Spleen (tissue), 11 donors: ENCODE measurements around the gene MDFI. TPM values are rescaled to one million over a fixed set of nuclear protein-coding genes. Genes with fewer than 3 reads are reported as not detected.

Source experiments
- DNase-seq: peaks from one replicate; pipeline ENCODE4 v3.0.0-alpha.2; 2020
- H3K27ac ChIP-seq, 8 donors: fragments of 200-600 bp; sonication (generic) in 7 of 8; 1 replicate in 4 of 8; 2 replicates in 4 of 8; pipeline versions ENCODE4 v1.5.0 to v1.8.0; 2016 to 2021; ENCODE audit warnings: inconsistent platforms in 4 of 8, mild to moderate bottlenecking in 4 of 8, moderate library complexity in 1 of 8
- H3K27me3 ChIP-seq, 7 donors: fragments of 200-600 bp; sonication (generic) in 6 of 7; replicated peaks in 1 of 7; 1 replicate in 4 of 7; 2 replicates in 3 of 7; pipeline versions ENCODE4 v1.5.0 to v1.8.0; 2016 to 2021; ENCODE audit warnings: inconsistent platforms in 3 of 7, mild to moderate bottlenecking in 1 of 7
- H3K36me3 ChIP-seq, 6 donors: fragments of 200-600 bp; sonication (generic) in 5 of 6; 1 replicate in 4 of 6; 2 replicates in 2 of 6; pipeline versions ENCODE4 v1.5.0 to v1.8.0; 2016 to 2021; ENCODE audit warnings: inconsistent platforms in 2 of 6
- H3K4me1 ChIP-seq, 6 donors: fragments of 200-600 bp; sonication (generic) in 5 of 6; 1 replicate in 3 of 6; 2 replicates in 3 of 6; pipeline versions ENCODE4 v1.5.0 to v1.8.0; 2016 to 2021; ENCODE audit warnings: inconsistent platforms in 3 of 6
- H3K4me3 ChIP-seq, 8 donors: fragments of 200-600 bp; sonication (generic) in 7 of 8; 1 replicate in 4 of 8; 2 replicates in 4 of 8; pipeline versions ENCODE4 v1.5.0 to v1.8.0; 2016 to 2021; ENCODE audit warnings: inconsistent platforms in 4 of 8, mild to moderate bottlenecking in 4 of 8, moderate library complexity in 2 of 8
- H3K9me3 ChIP-seq, 8 donors: fragments of 200-600 bp; sonication (generic) in 7 of 8; 1 replicate in 4 of 8; 2 replicates in 4 of 8; pipeline versions ENCODE4 v1.5.0 to v1.8.0; 2016 to 2021; ENCODE audit warnings: inconsistent platforms in 4 of 8
- CTCF ChIP-seq, 11 experiments: fragments of 200-600 bp in 7 of 11; fragments of 450-650 bp in 4 of 11; sonication (generic) in 4 of 11; IDR thresholded peaks in 8 of 11; conservative IDR thresholded peaks in 3 of 11; 1 replicate in 7 of 11; 2 replicates in 4 of 11; pipeline versions ENCODE4 v1.4.0 to v1.8.0; 2016 to 2021; ENCODE audit warnings: antibody characterized with exemption in 11 of 11, inconsistent platforms in 4 of 11, mild to moderate bottlenecking in 1 of 11
- POLR2A ChIP-seq, 3 donors: fragments of 450-650 bp; IDR thresholded peaks; one replicate each; pipeline ENCODE4 v1.5.1; 2017; ENCODE audit warnings: antibody characterized with exemption in 3 of 3, mild to moderate bottlenecking in 1 of 3
- POLR2AphosphoS5 ChIP-seq, 3 donors: sonication (generic); formaldehyde crosslinking; IDR thresholded peaks; one replicate each; pipeline ENCODE4 v1.5.1; 2017; ENCODE audit warnings: antibody characterized with exemption in 3 of 3
- WGBS, 5 donors: extraction: QIAGEN DNeasy Blood & Tissue Kit in 3 of 5; methylation state at CpG; one replicate each; pipeline versions ENCODE4 v1.1.5 to v1.1.7; 2013 to 2018; 5-methylcytosine and 5-hydroxymethylcytosine counted together
- intact Hi-C: fragments of 100-400 bp; cut with DNase I; formaldehyde crosslinking; loops from one replicate; pipeline ENCODE4 v1.15.0; 2023; ENCODE audit warnings: low total_unique reads
- polyA plus RNA-seq, 3 donors: library from polyadenylated mRNA; stranded (reverse); fragments of 200-250 nt; gene quantifications; one replicate each; pipeline ENCODE4 v1.2.1, GENCODE V29; 2013
- total RNA-seq, 7 donors: library from RNA; depleted of rRNA in 3 of 7; stranded (reverse); fragments of >200 nt in 3 of 7; fragmentation: NEBNext Ultra II Directional in 4 of 7; extraction: Animal tissue kit (Norgen Biotek cat#: 25700) in 4 of 7; gene quantifications; one replicate each; pipeline versions ENCODE4 v1.1.0 to v1.2.1, GENCODE V29; 2016 to 2021
- donor health status: healthy with polysubstance abuse.
- donor health status: DM: no; HTN: no; CAD: no; lungs with moderate emphysema.
- donor health status: DM: no; HTN: no; CAD: no.
- donor health status: Bipolar disorder and iron deficiency.
- donor health status: healthy.
- donor health status: DM: no; HTN: no; CAD: no.
- donor health status: DM: yes; HTN: yes; CAD: no.

MDFI gene
- total and polyA plus RNA-seq, 10 donors = 0.28 to 0.82 (median 0.47) TPM; not detected in 5

DNA sequence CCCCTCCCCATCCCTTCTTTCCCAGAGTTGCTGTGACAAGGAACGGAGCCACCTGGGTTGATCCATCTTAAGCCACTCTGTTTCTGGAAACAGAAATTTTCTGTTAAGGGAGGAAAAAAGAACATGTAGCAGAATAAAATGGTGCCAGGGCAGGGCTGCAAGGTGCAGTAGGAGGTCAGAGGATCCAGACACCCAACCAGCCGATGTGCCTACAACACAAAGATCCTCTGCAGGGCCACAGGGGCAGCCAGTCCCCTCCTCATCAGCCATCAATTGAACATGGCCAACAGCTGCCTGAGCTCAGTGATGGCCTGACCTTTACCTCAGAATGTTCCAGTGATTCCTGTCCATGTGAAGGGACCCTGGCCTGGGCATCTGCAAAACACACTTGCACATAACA, 11.9 kb downstream of the MDFI start:
- Histone ChIP-seq H3K36me3 (no peaks in the 10 kb centered on the region), H3K27ac (no peak overlapping the region), H3K4me1 (no peaks in the 10 kb centered on the region), H3K27me3 (peaks cover 0 to 52% (median 0%) of the 10 kb centered on the region in 7 donors), H3K9me3 (no peaks in the 10 kb centered on the region), H3K4me3 (no peak overlapping the region)
- DNase-seq = no peak
- no peak for TF ChIP-seq CTCF (IDR thresholded peaks at IDR 0.05 in 8 of 11, conservative IDR thresholded peaks at IDR 0.05 in 3 of 11)
- TF ChIP-seq POLR2A (IDR thresholded peaks at IDR 0.05) = no peak
- TF ChIP-seq POLR2AphosphoS5 (IDR thresholded peaks at IDR 0.05) = no peak
- intact Hi-C loops = no loop called here
- 93 to 100% (median 97%) methylated on average over 2 of the region's 2 CpGs for WGBS, 5 donors

DNA sequence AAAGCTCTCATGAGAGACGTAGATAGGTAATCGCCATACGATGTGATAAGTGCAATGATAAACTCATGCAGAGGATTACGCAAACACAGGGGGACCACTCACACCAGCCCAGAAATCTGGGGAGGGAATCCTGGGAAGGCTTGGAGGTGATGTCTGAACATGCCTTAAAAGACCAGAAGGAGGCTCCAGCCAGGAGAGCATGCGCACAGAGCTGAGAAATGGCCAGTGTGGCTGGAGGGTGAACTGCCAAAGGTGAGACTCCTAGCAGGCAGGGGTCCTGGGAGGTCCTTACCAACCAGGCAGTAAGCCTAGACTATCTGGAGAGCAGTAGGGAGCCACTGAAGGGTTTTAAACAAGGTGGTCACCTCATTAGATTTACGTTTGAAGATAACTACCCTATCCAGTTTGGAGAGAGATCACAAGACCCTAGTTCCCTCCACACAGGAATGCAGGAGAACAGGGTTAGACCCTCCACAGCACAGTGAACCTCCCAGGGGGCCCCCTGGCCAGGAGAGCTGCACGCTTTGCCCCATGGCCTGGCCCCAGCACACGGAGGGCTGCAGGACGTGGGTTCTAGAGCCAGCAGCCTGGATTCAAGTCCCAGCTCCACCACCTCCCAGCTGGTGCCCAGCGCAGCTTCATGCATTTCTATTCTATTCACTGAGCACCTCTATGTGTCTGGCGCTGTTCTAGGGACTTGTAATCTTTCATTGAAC, 13.1 kb downstream of the MDFI start:
- no peak for DNase-seq
- Histone ChIP-seq H3K9me3 (no peaks in the 10 kb centered on the region), H3K36me3 (no peaks in the 10 kb centered on the region), H3K27ac (no peak overlapping the region), H3K27me3 (peaks cover 0 to 45% (median 0%) of the 10 kb centered on the region in 7 donors), H3K4me1 (no peaks in the 10 kb centered on the region), H3K4me3 (no peak overlapping the region)
- TF ChIP-seq CTCF (IDR thresholded peaks at IDR 0.05 in 8 of 11, conservative IDR thresholded peaks at IDR 0.05 in 3 of 11) (no peak), POLR2A (IDR thresholded peaks at IDR 0.05) (no peak), POLR2AphosphoS5 (IDR thresholded peaks at IDR 0.05) (no peak)
- intact Hi-C loops = no loop called here
- 78 to 90% (median 82%) methylated on average over 11 of the region's 11 CpGs for WGBS, 5 donors

DNA sequence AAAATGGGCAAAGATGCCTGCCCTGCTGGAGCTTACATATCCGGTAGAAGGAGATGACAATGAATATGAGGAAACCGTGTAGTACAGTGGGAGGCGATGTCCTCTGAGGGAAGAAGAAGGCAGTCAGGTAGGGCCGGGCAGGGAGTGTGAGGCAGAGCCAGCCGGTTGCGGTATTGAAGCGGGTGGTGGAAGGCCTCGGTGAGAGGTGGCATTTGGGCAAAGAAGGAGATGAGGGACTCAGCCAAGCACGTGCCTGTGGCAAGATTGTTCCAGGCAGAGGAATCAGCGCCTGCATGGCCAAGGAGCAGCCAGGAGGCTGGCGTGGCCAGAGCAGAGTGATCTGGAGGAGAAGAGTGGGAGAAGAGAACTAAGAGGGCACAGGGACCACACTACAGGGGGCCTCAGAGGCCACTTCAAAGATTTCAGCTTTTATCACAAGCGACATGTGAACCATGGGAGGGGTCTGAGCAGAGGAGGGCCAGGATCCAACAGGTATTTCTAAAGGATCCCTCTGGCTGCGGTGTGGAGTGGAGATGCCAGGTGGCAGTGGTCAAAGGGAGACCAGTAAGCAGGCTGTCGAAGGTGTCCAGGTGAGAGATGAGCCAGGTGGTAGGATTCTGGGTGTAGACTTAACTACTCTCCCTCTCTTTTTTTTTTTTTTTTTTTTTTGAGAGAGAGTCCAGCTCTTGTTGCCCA, 13.8 kb downstream of the MDFI start:
- WGBS, 5 donors = 88 to 92% (median 90%) methylated on average over 14 of the region's 14 CpGs
- Histone ChIP-seq H3K9me3 (no peaks in the 10 kb centered on the region), H3K4me3 (no peak overlapping the region), H3K36me3 (no peaks in the 10 kb centered on the region), H3K4me1 (no peaks in the 10 kb centered on the region), H3K27me3 (peaks cover 0 to 41% (median 0%) of the 10 kb centered on the region in 7 donors), H3K27ac (no peak overlapping the region)
- intact Hi-C loops = no loop called here
- no peak for TF ChIP-seq CTCF (IDR thresholded peaks at IDR 0.05 in 8 of 11, conservative IDR thresholded peaks at IDR 0.05 in 3 of 11)
- TF ChIP-seq POLR2AphosphoS5 (IDR thresholded peaks at IDR 0.05) = no peak
- TF ChIP-seq POLR2A (IDR thresholded peaks at IDR 0.05) = no peak
- peak; percentile 61 for DNase-seq
